B cell (primary cell): Measurements from ENCODE around the gene TBC1D9B. TPM values are rescaled to one million over a fixed set of nuclear protein-coding genes. Genes with fewer than 3 reads are reported as not detected.
A peak's percentile ranks its signal among the peaks of the same experiment; 100 is the strongest.

ENCODE experiments used
- ATAC-seq: fragments of 200-7000 bp; cut with Tn5 transposase; one replicate; pipeline ENCODE4 v1.10.0; 2021; ENCODE audit warnings: low read depth, mild to moderate bottlenecking, moderate number of reproducible peaks, moderate library complexity
- CTCF ChIA-PET: fragments of 350-600 bp; sonication (Branson Sonifier 250); formaldehyde crosslinking; loops from one replicate; lab custom pipeline; 2021; ENCODE audit warnings: antibody characterized with exemption, inconsistent platforms; lab: Charles Lee
- POLR2A ChIA-PET: fragments of 350-600 bp; sonication (Branson Sonifier 250); formaldehyde crosslinking; loops from one replicate; lab custom pipeline; 2021; ENCODE audit warnings: antibody characterized with exemption; lab: Charles Lee
- DNase-seq: peaks from one replicate; pipeline ENCODE4 v3.0.0; 2013
- H2AFZ ChIP-seq: 2 replicates; pipeline ENCODE4 v1.6.1; 2012; ENCODE audit warnings: mild to moderate bottlenecking, low read depth, low read length; ENCODE audit not compliant: insufficient read depth, poor library complexity, severe bottlenecking
- H3K27ac ChIP-seq, 2 donors: 1 replicate in 1 of 2; 2 replicates in 1 of 2; pipeline ENCODE4 v1.5.1; 2012 to 2013; ENCODE audit warnings: low read length in 2 of 2, mild to moderate bottlenecking in 2 of 2, moderate library complexity in 1 of 2
- H3K27me3 ChIP-seq, 4 experiments: fragments of 200-600 bp in 1 of 4; sonication (generic) in 1 of 4; replicated peaks in 1 of 4; 1 replicate in 2 of 4; 2 replicates in 2 of 4; pipeline versions ENCODE4 v1.6.1 to v1.7.0; 2013 to 2016; ENCODE audit warnings: low read length in 3 of 4, mild to moderate bottlenecking in 2 of 4, mixed read lengths in 1 of 4, moderate library complexity in 1 of 4; ENCODE audit not compliant: insufficient read depth in 4 of 4, control insufficient read depth in 3 of 4; ENCODE audit errors: control extremely low read depth in 1 of 4
- H3K36me3 ChIP-seq, 2 experiments: replicated peaks in 1 of 2; 1 replicate in 1 of 2; 2 replicates in 1 of 2; pipeline versions ENCODE4 v1.6.1 to v1.7.1; 2013; ENCODE audit warnings: low read length in 1 of 2; ENCODE audit not compliant: insufficient read depth in 2 of 2, control insufficient read depth in 1 of 2; ENCODE audit errors: control extremely low read depth in 1 of 2, extremely low read depth in 1 of 2
- H3K4me1 ChIP-seq, 2 donors: fragments of 200-600 bp in 1 of 2; sonication (generic) in 1 of 2; 1 replicate in 1 of 2; 2 replicates in 1 of 2; pipeline versions ENCODE4 v1.5.1 to v1.6.1; 2013 to 2017; ENCODE audit warnings: low read length in 2 of 2; ENCODE audit not compliant: control insufficient read depth in 2 of 2, insufficient read depth in 2 of 2
- H3K4me2 ChIP-seq: replicated peaks from 2 replicates; pipeline ENCODE3; 2012; ENCODE audit warnings: mild to moderate bottlenecking, low read depth, low read length; ENCODE audit not compliant: poor library complexity, severe bottlenecking
- H3K4me3 ChIP-seq, 5 experiments: fragments of 200-600 bp in 1 of 5; sonication (generic) in 1 of 5; 1 replicate in 3 of 5; 2 replicates in 2 of 5; pipeline versions ENCODE4 v1.5.1 to v1.7.0; 2011 to 2016; ENCODE audit warnings: low read length in 4 of 5, mild to moderate bottlenecking in 4 of 5, low read depth in 2 of 5, control low read depth in 1 of 5, moderate library complexity in 1 of 5; ENCODE audit not compliant: insufficient read depth in 1 of 5; ENCODE audit errors: control extremely low read depth in 1 of 5, extremely low read depth in 1 of 5
- H3K79me2 ChIP-seq: fragments of 200-600 bp; sonication (generic); one replicate; pipeline ENCODE4 v1.6.0; 2016; ENCODE audit warnings: low read length; ENCODE audit not compliant: control insufficient read depth, insufficient read depth
- H3K9ac ChIP-seq: fragments of 200-600 bp; sonication (generic); 2 replicates; pipeline ENCODE4 v1.6.1; 2017; ENCODE audit warnings: mild to moderate bottlenecking, low read length, moderate library complexity
- H3K9me3 ChIP-seq, 3 donors: one replicate each; pipeline versions ENCODE4 v1.6.1 to v1.7.1; 2013; ENCODE audit warnings: low read length in 2 of 3; ENCODE audit not compliant: control insufficient read depth in 2 of 3, insufficient read depth in 1 of 3; ENCODE audit errors: control extremely low read depth in 1 of 3
- H4K20me1 ChIP-seq: 2 replicates; pipeline ENCODE4 v1.6.0; 2012; ENCODE audit warnings: mild to moderate bottlenecking, low read length; ENCODE audit not compliant: insufficient read depth, control insufficient read depth, poor library complexity, severe bottlenecking
- H3K27ac Mint-ChIP-seq: one replicate; pipeline ENCODE4 v1.8.0; 2021; ENCODE audit warnings: mixed read lengths
- H3K27me3 Mint-ChIP-seq: one replicate; pipeline ENCODE4 v1.8.0; 2021; ENCODE audit warnings: mixed read lengths
- H3K4me1 Mint-ChIP-seq: one replicate; pipeline ENCODE4 v1.8.0; 2021; ENCODE audit warnings: mixed read lengths
- H3K4me3 Mint-ChIP-seq: one replicate; pipeline ENCODE4 v1.8.0; 2021; ENCODE audit warnings: mixed read lengths
- H3K9me3 Mint-ChIP-seq: one replicate; pipeline ENCODE4 v1.8.0; 2022; ENCODE audit warnings: mixed read lengths; ENCODE audit not compliant: insufficient read depth
- EZH2 ChIP-seq: IDR thresholded peaks from 2 replicates; pipeline ENCODE4 v1.6.1; 2012; ENCODE audit warnings: borderline replicate concordance, low read depth, mild to moderate bottlenecking, moderate library complexity, low read length; ENCODE audit not compliant: insufficient read depth, poor library complexity, severe bottlenecking
- WGBS: methylation state at CpG from one replicate; pipeline ENCODE4 v1.1.5; 2013; ENCODE audit warnings: missing lambda C conversion rate; ENCODE audit not compliant: insufficient coverage; 5-methylcytosine and 5-hydroxymethylcytosine counted together
- intact Hi-C: fragments of 100-400 bp; cut with micrococcal nuclease; formaldehyde crosslinking; loops from one replicate; pipeline ENCODE4 v1.10.0; 2022
- polyA plus RNA-seq: library from polyadenylated mRNA; depleted of rRNA; stranded (reverse); fragments of >200 nt; gene quantifications from 2 replicates; pipeline ENCODE4 v1.2.3, GENCODE V29; 2012
- total RNA-seq, 2 donors: library from RNA; stranded (reverse); fragments of 120-200 nt in 1 of 2; gene quantifications; 1 replicate in 1 of 2; 2 replicates in 1 of 2; pipeline versions ENCODE4 v1.2.3 to v1.2.4, GENCODE V29; 2013 to 2022
- TF ChIP-seq, protein P1 (sequence below): fragments of 200-600 bp; IDR thresholded peaks from one replicate; pipeline ENCODE4 v1.8.0; 2022; ENCODE audit warnings: antibody characterized with exemption, mild to moderate bottlenecking

TBC1D9B gene
- total and polyA plus RNA-seq, 2 donors (not counting 1 experiment from before 2014, with no cell fraction given), result 143 to 144 TPM

DNA sequence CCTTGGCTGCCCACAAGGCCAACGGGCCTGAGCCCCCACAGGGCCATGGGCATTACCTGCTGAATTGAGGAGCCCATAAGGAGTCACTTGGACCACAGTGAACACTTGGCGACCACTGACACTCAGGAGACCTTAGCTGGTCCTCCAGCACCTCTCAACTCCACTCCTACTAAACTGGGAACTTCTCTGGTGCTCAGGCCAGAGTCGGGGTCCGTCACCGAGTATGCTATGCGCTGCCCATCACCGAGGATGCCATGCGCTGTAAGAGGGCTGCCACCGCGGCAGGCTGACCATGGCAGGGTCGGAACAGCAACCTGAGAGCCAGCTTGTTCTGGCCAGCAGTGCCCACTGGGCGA lies 87.6 kb downstream of the TBC1D9B start:
- CTCF ChIA-PET, result interaction anchor here (0.9 to 2.5 kb wide), 8 partner anchors 12 to 155 kb away, joined by 3 to 24 read pairs (median 3); partner anchors contain the start of gene MGAT4B
- peaks cover 0 to 3% (median 0%) of the 10 kb centered on the region in 3 donors for H3K9me3 ChIP-seq
- peaks cover 58% of the 10 kb centered on the region for H3K4me1 Mint-ChIP-seq
- 60% methylated on average over 12 of the region's 12 CpGs for WGBS
- H3K4me1 ChIP-seq, result peaks cover 40 to 52% of the 10 kb centered on the region in 2 donors
- H3K27ac ChIP-seq, result peak overlapping the region; percentile 91 to 98
- H3K36me3 ChIP-seq, result peaks cover 2 to 22% of the 10 kb centered on the region in 2 experiments
- H4K20me1 ChIP-seq, result peaks cover 44% of the 10 kb centered on the region
- ATAC-seq (no peak), DNase-seq (peak; percentile 63)
- intact Hi-C loops, result no loop called here
- POLR2A ChIA-PET, result interaction anchor here (0.5 to 3.4 kb wide), 12 partner anchors 9 to 211 kb away, joined by 3 to 44 read pairs (median 6); partner anchors contain the start of genes HNRNPH1, MAML1, MGAT4B and MRNIP
- H3K79me2 ChIP-seq, result peaks cover 57% of the 10 kb centered on the region
- H3K4me3 ChIP-seq, result peak overlapping the region in 4 of 5 experiments; percentile 76 to 94 (median 86)
- peak overlapping the region; percentile 98 for H3K4me2 ChIP-seq
- peak overlapping the region; percentile 66 for H2AFZ ChIP-seq
- no peak for TF ChIP-seq EZH2
- TF ChIP-seq, protein P1, sequence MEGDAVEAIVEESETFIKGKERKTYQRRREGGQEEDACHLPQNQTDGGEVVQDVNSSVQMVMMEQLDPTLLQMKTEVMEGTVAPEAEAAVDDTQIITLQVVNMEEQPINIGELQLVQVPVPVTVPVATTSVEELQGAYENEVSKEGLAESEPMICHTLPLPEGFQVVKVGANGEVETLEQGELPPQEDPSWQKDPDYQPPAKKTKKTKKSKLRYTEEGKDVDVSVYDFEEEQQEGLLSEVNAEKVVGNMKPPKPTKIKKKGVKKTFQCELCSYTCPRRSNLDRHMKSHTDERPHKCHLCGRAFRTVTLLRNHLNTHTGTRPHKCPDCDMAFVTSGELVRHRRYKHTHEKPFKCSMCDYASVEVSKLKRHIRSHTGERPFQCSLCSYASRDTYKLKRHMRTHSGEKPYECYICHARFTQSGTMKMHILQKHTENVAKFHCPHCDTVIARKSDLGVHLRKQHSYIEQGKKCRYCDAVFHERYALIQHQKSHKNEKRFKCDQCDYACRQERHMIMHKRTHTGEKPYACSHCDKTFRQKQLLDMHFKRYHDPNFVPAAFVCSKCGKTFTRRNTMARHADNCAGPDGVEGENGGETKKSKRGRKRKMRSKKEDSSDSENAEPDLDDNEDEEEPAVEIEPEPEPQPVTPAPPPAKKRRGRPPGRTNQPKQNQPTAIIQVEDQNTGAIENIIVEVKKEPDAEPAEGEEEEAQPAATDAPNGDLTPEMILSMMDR, result no peak
- peak overlapping the region; percentile 84 for H3K4me3 Mint-ChIP-seq
- peak overlapping the region; percentile 98 for H3K9ac ChIP-seq
- peaks cover 0 to 6% (median 0%) of the 10 kb centered on the region in 4 experiments for H3K27me3 ChIP-seq
- no peaks in the 10 kb centered on the region for H3K27me3 Mint-ChIP-seq
- peak overlapping the region; percentile 96 for H3K27ac Mint-ChIP-seq
- H3K9me3 Mint-ChIP-seq, result no peaks in the 10 kb centered on the region
